Right forelimb (tissue), 1 donor: ENCODE measurements around the gene SULT2B1.
"Not testable (repeated sequence)": the region's sequence is repeated elsewhere in the genome, so short reads cannot be mapped to it uniquely, and the experiment has no call there.

Experiments used
- DNase-seq: peaks from one replicate; pipeline ENCODE4 v3.0.0-alpha.2; 2018

Gene SULT2B1

GRCh38 chr19:48624067-48624594 is 72.2 kb downstream of the SULT2B1 start:
- DNase-seq = peak; percentile 98

- DNase-seq = peak; percentile 28
These were observed 73.1 kb downstream of the SULT2B1 start for GRCh38 chr19:48624791-48625723.

- peak; percentile 42 for DNase-seq
These were observed 73.9 kb downstream of the SULT2B1 start for GRCh38 chr19:48625891-48626327.

GRCh38 chr19:48627201-48627864 is 75.4 kb downstream of the SULT2B1 start:
- no peak for DNase-seq

GRCh38 chr19:48627865-48628314 is 75.9 kb downstream of the SULT2B1 start:
- DNase-seq = peak; percentile 42

GRCh38 chr19:48628486-48629296 is 76.7 kb downstream of the SULT2B1 start:
- peak; percentile 42 for DNase-seq

GRCh38 chr19:48629297-48629598 is 77.3 kb downstream of the SULT2B1 start:
- DNase-seq = no peak

- DNase-seq = no peak
These were observed 77.8 kb downstream of the SULT2B1 start for GRCh38 chr19:48629599-48630295.

GRCh38 chr19:48630296-48631063 is 78.5 kb downstream of the SULT2B1 start:
- DNase-seq = peak; percentile 68

- no peak for DNase-seq
These were observed 79.3 kb downstream of the SULT2B1 start for GRCh38 chr19:48631225-48631624.

GRCh38 chr19:48632286-48632685 is 80.3 kb downstream of the SULT2B1 start:
- DNase-seq = not testable (repeated sequence)

- DNase-seq = no peak
These were observed 80.7 kb downstream of the SULT2B1 start for GRCh38 chr19:48632692-48633147.

- no peak for DNase-seq
These were observed 81.4 kb downstream of the SULT2B1 start for GRCh38 chr19:48633148-48634035.

GRCh38 chr19:48634036-48634342 is 82.0 kb downstream of the SULT2B1 start:
- DNase-seq = no peak

- peak; percentile 93 for DNase-seq
These were observed 82.7 kb downstream of the SULT2B1 start for GRCh38 chr19:48634424-48635262.

GRCh38 chr19:48635263-48635965 is 83.4 kb downstream of the SULT2B1 start:
- DNase-seq = no peak

- no peak for DNase-seq
These were observed 84.2 kb downstream of the SULT2B1 start for GRCh38 chr19:48635966-48636858.
